PC-9 (cell line): ENCODE measurements around the gene PECR. TPM values are rescaled to one million over a fixed set of nuclear protein-coding genes. Genes with fewer than 3 reads are reported as not detected.

Experiments
- BruUV-seq: library from RNA; stranded (reverse); fragments of 400-500 nt; replicated peaks from 2 replicates; lab custom pipeline; 2021; lab: Mats Ljungman, UMichigan
- CTCF ChIA-PET: fragments of 300-600 bp; sonication (Branson Sonifier 250); formaldehyde crosslinking; loops from one replicate; lab custom pipeline; 2022; ENCODE audit warnings: antibody characterized with exemption; lab: Charles Lee
- POLR2A ChIA-PET: fragments of 300-600 bp; sonication (Branson Sonifier 250); formaldehyde crosslinking; loops from one replicate; lab custom pipeline; 2022; ENCODE audit warnings: antibody characterized with exemption; ENCODE audit not compliant: unreplicated experiment; lab: Charles Lee
- DNase-seq, 2 experiments: peaks; one replicate each; pipeline versions ENCODE4 v3.0.0 to v3.0.0-alpha.2; 2015 to 2022; ENCODE audit warnings: mixed read lengths in 1 of 2
- H2AFZ ChIP-seq: fragments of 200-600 bp; sonication (generic); 2 replicates; pipeline ENCODE4 v1.8.1; 2017; ENCODE audit warnings: antibody characterized with exemption
- H3F3A ChIP-seq: fragments of 200-600 bp; sonication (generic); 2 replicates; pipeline ENCODE4 v1.8.1; 2017; ENCODE audit warnings: antibody characterized with exemption, mild to moderate bottlenecking, low read depth; ENCODE audit not compliant: insufficient read depth
- H3K27ac ChIP-seq: fragments of 200-600 bp; sonication (generic); 2 replicates; pipeline ENCODE4 v1.6.1; 2016; ENCODE audit warnings: mixed run types
- H3K27me3 ChIP-seq: fragments of 200-600 bp; sonication (generic); 2 replicates; pipeline ENCODE4 v1.6.1; 2016; ENCODE audit warnings: low read depth, mixed run types; ENCODE audit not compliant: insufficient read depth
- H3K36me3 ChIP-seq: fragments of 200-600 bp; sonication (generic); 2 replicates; pipeline ENCODE4 v1.6.1; 2016; ENCODE audit warnings: low read depth, mixed run types
- H3K4me1 ChIP-seq: fragments of 200-600 bp; sonication (generic); replicated peaks from 2 replicates; pipeline ENCODE4 v1.6.1; 2016; ENCODE audit warnings: mixed run types; ENCODE audit not compliant: insufficient read depth
- H3K4me2 ChIP-seq: fragments of 200-600 bp; sonication (generic); 2 replicates; pipeline ENCODE4 v1.6.1; 2017; ENCODE audit warnings: mixed run types
- H3K4me3 ChIP-seq: fragments of 200-600 bp; sonication (generic); 2 replicates; pipeline ENCODE4 v1.6.1; 2016; ENCODE audit warnings: mixed run types
- H3K79me2 ChIP-seq: fragments of 200-600 bp; sonication (generic); 2 replicates; pipeline ENCODE4 v1.6.1; 2017; ENCODE audit warnings: low read depth, mixed run types
- H3K9me2 ChIP-seq: fragments of 200-600 bp; sonication (generic); 2 replicates; pipeline ENCODE4 v1.8.1; 2017; ENCODE audit warnings: mild to moderate bottlenecking; ENCODE audit not compliant: insufficient read depth
- H3K9me3 ChIP-seq: fragments of 200-600 bp; sonication (generic); 2 replicates; pipeline ENCODE4 v1.8.1; 2016; ENCODE audit warnings: low read depth; ENCODE audit not compliant: insufficient read depth
- H4K20me1 ChIP-seq: fragments of 200-600 bp; sonication (generic); 2 replicates; pipeline ENCODE4 v1.8.1; 2017; ENCODE audit not compliant: insufficient read depth
- EZH2 ChIP-seq: fragments of 200-600 bp; sonication (generic); IDR thresholded peaks from 2 replicates; pipeline ENCODE4 v1.8.0; 2017; ENCODE audit warnings: antibody characterized with exemption, low read depth
- intact Hi-C: fragments of 100-400 bp; cut with micrococcal nuclease; formaldehyde crosslinking; loops from one replicate; pipeline ENCODE4 v1.10.0; 2022; ENCODE audit not compliant: unreplicated experiment
- total RNA-seq: library from RNA; stranded (reverse); gene quantifications from 2 replicates; pipeline ENCODE4 v1.2.3, GENCODE V29; 2021
- TF ChIP-seq, protein P1 (sequence below): fragments of 200-600 bp; sonication (generic); conservative IDR thresholded peaks from 2 replicates; pipeline ENCODE4 v1.6.1; 2017; ENCODE audit warnings: mixed run types, antibody characterized with exemption, mild to moderate bottlenecking, moderate library complexity

Gene PECR
- total RNA-seq, 1 experiment from 2014 or later = 10.8 TPM

DNA sequence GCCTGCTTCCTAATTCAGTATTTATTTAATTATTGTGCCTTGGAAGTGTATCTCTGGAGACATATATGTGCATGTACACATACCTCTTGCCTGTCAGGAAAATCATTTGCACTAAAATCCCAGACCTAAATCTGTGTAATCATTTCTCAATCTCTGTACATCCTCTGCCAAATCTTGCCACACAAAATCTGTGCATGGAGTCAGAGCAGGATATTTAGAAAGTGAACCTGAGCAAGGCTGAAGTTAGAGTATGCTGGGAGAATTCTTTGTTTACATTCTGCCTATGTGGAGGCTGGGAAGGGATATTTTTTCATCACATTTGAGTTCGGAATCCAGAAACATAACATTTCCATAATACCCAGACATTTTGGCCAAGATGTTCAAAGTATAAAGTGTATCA lies 36.9 kb upstream of the PECR start:
- H3K79me2 ChIP-seq = peaks cover 56% of the 10 kb centered on the region
- ChIA-PET CTCF (no interaction called here), POLR2A (interaction anchor here (0.6 kb wide), 1 partner anchor 423 kb away, joined by 4 read pairs; no protein-coding TSS in a partner anchor)
- H3K4me1 ChIP-seq = peaks cover 8% of the 10 kb centered on the region; the same call in 1 of the 2 replicates
- no peak overlapping the region for H2AFZ ChIP-seq
- H3K9me2 ChIP-seq = no peaks in the 10 kb centered on the region
- no peaks in the 10 kb centered on the region for H3K9me3 ChIP-seq
- no peak overlapping the region for H3K27ac ChIP-seq
- H3K36me3 ChIP-seq = peaks cover 76% of the 10 kb centered on the region
- no TSS peak for BruUV-seq
- DNase-seq = no peak
- TF ChIP-seq, protein P1, sequence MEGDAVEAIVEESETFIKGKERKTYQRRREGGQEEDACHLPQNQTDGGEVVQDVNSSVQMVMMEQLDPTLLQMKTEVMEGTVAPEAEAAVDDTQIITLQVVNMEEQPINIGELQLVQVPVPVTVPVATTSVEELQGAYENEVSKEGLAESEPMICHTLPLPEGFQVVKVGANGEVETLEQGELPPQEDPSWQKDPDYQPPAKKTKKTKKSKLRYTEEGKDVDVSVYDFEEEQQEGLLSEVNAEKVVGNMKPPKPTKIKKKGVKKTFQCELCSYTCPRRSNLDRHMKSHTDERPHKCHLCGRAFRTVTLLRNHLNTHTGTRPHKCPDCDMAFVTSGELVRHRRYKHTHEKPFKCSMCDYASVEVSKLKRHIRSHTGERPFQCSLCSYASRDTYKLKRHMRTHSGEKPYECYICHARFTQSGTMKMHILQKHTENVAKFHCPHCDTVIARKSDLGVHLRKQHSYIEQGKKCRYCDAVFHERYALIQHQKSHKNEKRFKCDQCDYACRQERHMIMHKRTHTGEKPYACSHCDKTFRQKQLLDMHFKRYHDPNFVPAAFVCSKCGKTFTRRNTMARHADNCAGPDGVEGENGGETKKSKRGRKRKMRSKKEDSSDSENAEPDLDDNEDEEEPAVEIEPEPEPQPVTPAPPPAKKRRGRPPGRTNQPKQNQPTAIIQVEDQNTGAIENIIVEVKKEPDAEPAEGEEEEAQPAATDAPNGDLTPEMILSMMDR = no peak
- no peak for TF ChIP-seq EZH2
- intact Hi-C loops = loop anchor here (5.0 kb wide), 1 partner anchor 39 kb away; no protein-coding TSS in a partner anchor
- peaks cover 16% of the 10 kb centered on the region; the same call in 1 of the 2 replicates for H4K20me1 ChIP-seq
- H3K4me2 ChIP-seq = no peak overlapping the region
- no peaks in the 10 kb centered on the region for H3K27me3 ChIP-seq
- H3K4me3 ChIP-seq = no peak overlapping the region
- H3F3A ChIP-seq = peaks cover 16% of the 10 kb centered on the region

DNA sequence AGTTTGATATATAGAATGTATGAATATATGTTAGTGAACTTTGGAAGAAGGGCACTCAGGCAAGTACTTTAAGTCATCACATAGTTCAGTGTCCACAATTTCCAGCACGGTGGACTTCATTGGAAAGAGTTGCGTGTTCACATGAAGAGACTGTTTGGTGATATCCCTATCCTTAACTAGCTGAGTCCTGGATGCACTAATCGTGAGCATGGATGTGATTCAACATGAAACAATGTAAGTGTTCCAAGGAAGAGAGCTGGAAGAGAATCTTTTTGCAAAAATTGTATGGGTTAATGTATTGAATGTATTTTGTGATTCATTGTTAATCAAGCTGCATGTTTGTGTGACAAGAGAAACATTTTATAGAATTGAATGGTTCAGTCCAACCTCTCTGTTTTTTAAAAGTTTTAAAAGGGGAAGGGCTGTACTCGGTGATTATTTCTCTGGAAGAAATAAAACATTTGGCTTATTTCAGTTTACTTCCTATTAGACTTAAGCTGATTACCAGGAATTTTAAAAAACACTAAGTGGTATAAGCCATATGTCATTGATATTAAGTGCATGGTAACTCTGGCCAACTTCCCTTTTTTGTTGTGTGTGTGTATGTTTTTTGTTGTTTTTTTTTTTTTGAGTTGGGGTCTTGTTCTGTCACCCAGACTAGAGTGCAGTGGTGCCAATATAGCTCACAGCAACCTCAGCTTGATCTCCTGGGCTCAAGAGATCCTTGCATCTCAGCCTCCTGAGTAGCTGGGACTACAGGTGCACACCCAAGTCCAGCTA lies 36.1 kb upstream of the PECR start:
- TF ChIP-seq, protein P1 = no peak
- TF ChIP-seq EZH2 = no peak
- Histone ChIP-seq H3K27ac (no peak overlapping the region), H3F3A (peaks cover 23% of the 10 kb centered on the region), H3K36me3 (peaks cover 75% of the 10 kb centered on the region), H3K27me3 (no peaks in the 10 kb centered on the region), H3K4me1 (peaks cover 8% of the 10 kb centered on the region; the same call in 1 of the 2 replicates), H4K20me1 (peaks cover 13% of the 10 kb centered on the region; the same call in 1 of the 2 replicates), H3K4me2 (no peak overlapping the region), H3K4me3 (no peak overlapping the region), H2AFZ (no peak overlapping the region), H3K9me3 (no peaks in the 10 kb centered on the region), H3K79me2 (peaks cover 60% of the 10 kb centered on the region), H3K9me2 (no peaks in the 10 kb centered on the region)
- no peak for DNase-seq
- BruUV-seq = no TSS peak
- POLR2A ChIA-PET = interaction anchor here (0.6 kb wide), 1 partner anchor 423 kb away, joined by 4 read pairs; no protein-coding TSS in a partner anchor
- CTCF ChIA-PET = no interaction called here
- intact Hi-C loops = loop anchor here (5.0 kb wide), 1 partner anchor 40 kb away; no protein-coding TSS in a partner anchor

DNA sequence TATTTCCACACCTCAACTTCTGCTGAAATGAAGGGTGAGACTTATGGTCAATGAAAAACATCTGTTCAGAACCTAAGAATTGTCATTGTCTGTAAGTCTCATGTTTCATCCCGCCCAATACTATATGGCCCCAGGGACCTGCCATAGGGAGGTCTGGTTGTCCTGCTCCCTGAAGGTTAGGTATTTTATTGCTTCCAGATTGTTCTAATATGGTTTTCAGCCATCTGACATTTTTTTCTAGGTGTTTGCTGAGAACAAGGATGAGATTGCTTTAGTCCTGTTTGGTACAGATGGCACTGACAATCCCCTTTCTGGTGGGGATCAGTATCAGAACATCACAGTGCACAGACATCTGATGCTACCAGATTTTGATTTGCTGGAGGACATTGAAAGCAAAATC lies 34.8 kb upstream of the PECR start:
- no peak for DNase-seq
- H3K36me3 ChIP-seq = peaks cover 75% of the 10 kb centered on the region
- H3K4me1 ChIP-seq = peaks cover 8% of the 10 kb centered on the region; the same call in 1 of the 2 replicates
- no peaks in the 10 kb centered on the region for H3K9me3 ChIP-seq
- no peak overlapping the region for H3K4me3 ChIP-seq
- intact Hi-C loops = loop anchor here (5.0 kb wide), 1 partner anchor 41 kb away; no protein-coding TSS in a partner anchor
- no peak overlapping the region for H3K27ac ChIP-seq
- TF ChIP-seq, protein P1 = no peak
- TF ChIP-seq EZH2 = no peak
- peaks cover 20% of the 10 kb centered on the region for H4K20me1 ChIP-seq
- H3K4me2 ChIP-seq = no peak overlapping the region
- POLR2A ChIA-PET = no interaction called here
- no peak overlapping the region for H2AFZ ChIP-seq
- H3F3A ChIP-seq = peaks cover 37% of the 10 kb centered on the region
- H3K79me2 ChIP-seq = peaks cover 72% of the 10 kb centered on the region
- CTCF ChIA-PET = no interaction called here
- H3K27me3 ChIP-seq = no peaks in the 10 kb centered on the region
- H3K9me2 ChIP-seq = no peaks in the 10 kb centered on the region
- no TSS peak for BruUV-seq
